Pancreas (tissue), 10 donors: ENCODE data around the gene AP1G1. TPM values are rescaled to one million over a fixed set of nuclear protein-coding genes. Genes with fewer than 3 reads are reported as not detected.

Experiments
- ATAC-seq, 4 donors: fragments of 200-7000 bp; cut with Tn5 transposase; one replicate each; pipeline versions ENCODE4 v1.8.0 to v1.9.1; 2020; ENCODE audit warnings: mild to moderate bottlenecking in 4 of 4, moderate library complexity in 4 of 4
- DNase-seq, 6 donors: peaks; one replicate each; pipeline ENCODE4 v3.0.0-alpha.2; 2020
- FAIRE-seq: peaks from 2 replicates; lab custom pipeline; 2012; peaks lifted over from hg19 to GRCh38; lab: Jason Lieb, UNC
- H3K27ac ChIP-seq, 4 donors: fragments of 200-600 bp; sonication (generic); 1 replicate in 3 of 4; 2 replicates in 1 of 4; pipeline versions ENCODE4 v1.5.0 to v1.8.0; 2020
- H3K27me3 ChIP-seq, 4 donors: fragments of 200-600 bp; one replicate each; pipeline ENCODE4 v1.8.0; 2021
- H3K36me3 ChIP-seq, 3 donors: fragments of 200-600 bp; sonication (generic) in 1 of 3; one replicate each; pipeline versions ENCODE4 v1.5.0 to v1.8.0; 2020 to 2021
- H3K4me1 ChIP-seq, 3 donors: fragments of 200-600 bp; one replicate each; pipeline ENCODE4 v1.8.0; 2021
- H3K4me3 ChIP-seq, 4 donors: fragments of 200-600 bp; sonication (generic) in 2 of 4; one replicate each; pipeline versions ENCODE4 v1.5.0 to v1.8.0; 2020 to 2021
- H3K9me3 ChIP-seq, 4 donors: fragments of 200-600 bp; one replicate each; pipeline ENCODE4 v1.8.0; 2021
- CTCF ChIP-seq, 4 donors: fragments of 200-600 bp; sonication (generic) in 3 of 4; IDR thresholded peaks; one replicate each; pipeline versions ENCODE4 v1.5.0 to v1.8.0; 2021; ENCODE audit warnings: antibody characterized with exemption in 4 of 4
- WGBS, 2 donors: extraction: QIAGEN DNeasy Blood & Tissue Kit; methylation state at CpG; one replicate each; pipeline ENCODE4 v1.1.7; 2013; 5-methylcytosine and 5-hydroxymethylcytosine counted together
- intact Hi-C, 3 donors: fragments of 100-400 bp; cut with DNase I; formaldehyde crosslinking; loops; one replicate each; pipeline versions ENCODE4 v1.11.1 to v1.14.2; 2022
- polyA plus RNA-seq, 2 donors: library from polyadenylated mRNA; stranded (reverse); fragments of 200-250 nt; gene quantifications; one replicate each; pipeline ENCODE4 v1.2.3, GENCODE V29; 2013
- total RNA-seq, 6 donors: library from RNA; stranded (reverse); fragmentation: NEBNext Ultra II Directional in 4 of 6; extraction: Animal tissue kit (Norgen Biotek cat#: 25700) in 4 of 6; gene quantifications; one replicate each; pipeline versions ENCODE4 v1.2.1 to v1.2.4, GENCODE V29; 2021 to 2023
- donor health status: healthy with polysubstance abuse.
- donor health status: DM: no; HTN: no; CAD: no; lungs with moderate emphysema.
- donor health status: DM: no; HTN: no; CAD: no.
- donor health status: control.
- donor health status: control.
- donor health status: Bipolar disorder and iron deficiency.
- donor health status: DM: yes; HTN: yes; CAD: no.
- donor health status: DM: no; HTN: no; CAD: no.
- donor health status: DM: no; HTN: no; CAD: no.
- donor health status: DM: yes; HTN: yes; CAD: no.

AP1G1 gene
- total and polyA plus RNA-seq, 8 donors, result 15.3 to 50.8 (median 34.5) TPM

DNA sequence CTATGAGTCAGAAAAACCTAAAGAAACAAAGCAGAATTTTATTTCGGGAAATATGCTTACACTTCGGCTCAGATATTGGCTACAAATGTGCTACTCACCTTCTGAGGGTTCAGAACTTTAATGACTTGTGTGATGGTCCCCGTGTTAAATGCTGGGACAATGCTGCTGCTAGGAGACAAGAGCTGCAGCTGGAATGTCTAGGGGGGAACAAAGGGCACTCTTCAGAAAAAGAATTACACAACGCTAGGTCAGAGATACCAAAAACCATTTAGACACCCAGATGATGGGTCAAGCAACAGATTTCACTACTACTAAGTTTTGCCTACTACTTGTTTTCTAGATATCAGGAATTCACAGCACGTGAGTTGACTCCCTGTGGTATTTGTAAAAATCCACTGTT, 74.1 kb downstream of the AP1G1 start:
- intact Hi-C loops, result no loop called here
- Histone ChIP-seq H3K4me1 (no peaks in the 10 kb centered on the region), H3K27me3 (no peaks in the 10 kb centered on the region), H3K4me3 (no peak overlapping the region), H3K27ac (no peak overlapping the region), H3K36me3 (peaks cover 0 to 52% (median 20%) of the 10 kb centered on the region in 3 donors), H3K9me3 (no peaks in the 10 kb centered on the region)
- FAIRE-seq, result no peak
- ATAC-seq, result no peak
- WGBS, 2 donors, result 70% methylated on average over 5 of the region's 5 CpGs
- no peak for TF ChIP-seq CTCF (IDR thresholded peaks at IDR 0.05)
- no peak for DNase-seq

GRCh38 chr16:71732587-71732986, 76.0 kb downstream of the AP1G1 start:
- no peak for FAIRE-seq
- no peak for TF ChIP-seq CTCF (IDR thresholded peaks at IDR 0.05)
- no peak overlapping the region for H3K27ac ChIP-seq
- WGBS, 2 donors, result 89 to 91% methylated on average over 3 of the region's 3 CpGs
- no peak overlapping the region for H3K4me3 ChIP-seq
- intact Hi-C loops, result no loop called here
- H3K9me3 ChIP-seq, result no peaks in the 10 kb centered on the region
- H3K27me3 ChIP-seq, result no peaks in the 10 kb centered on the region
- no peak for ATAC-seq
- H3K4me1 ChIP-seq, result no peaks in the 10 kb centered on the region
- no peak for DNase-seq
- peaks cover 0 to 35% (median 9%) of the 10 kb centered on the region in 3 donors for H3K36me3 ChIP-seq

GRCh38 chr16:71727551-71728324, 80.9 kb downstream of the AP1G1 start:
- Histone ChIP-seq H3K27me3 (no peaks in the 10 kb centered on the region), H3K4me3 (no peak overlapping the region), H3K4me1 (peaks cover 0 to 4% (median 0%) of the 10 kb centered on the region in 3 donors), H3K9me3 (no peaks in the 10 kb centered on the region), H3K36me3 (peaks cover 0 to 10% (median 8%) of the 10 kb centered on the region in 3 donors), H3K27ac (no peak overlapping the region)
- no peak for FAIRE-seq
- 81 to 86% methylated on average over 8 of the region's 8 CpGs for WGBS, 2 donors
- ATAC-seq, result no peak
- no peak for TF ChIP-seq CTCF (IDR thresholded peaks at IDR 0.05)
- intact Hi-C loops, result no loop called here
- no peak for DNase-seq

DNA sequence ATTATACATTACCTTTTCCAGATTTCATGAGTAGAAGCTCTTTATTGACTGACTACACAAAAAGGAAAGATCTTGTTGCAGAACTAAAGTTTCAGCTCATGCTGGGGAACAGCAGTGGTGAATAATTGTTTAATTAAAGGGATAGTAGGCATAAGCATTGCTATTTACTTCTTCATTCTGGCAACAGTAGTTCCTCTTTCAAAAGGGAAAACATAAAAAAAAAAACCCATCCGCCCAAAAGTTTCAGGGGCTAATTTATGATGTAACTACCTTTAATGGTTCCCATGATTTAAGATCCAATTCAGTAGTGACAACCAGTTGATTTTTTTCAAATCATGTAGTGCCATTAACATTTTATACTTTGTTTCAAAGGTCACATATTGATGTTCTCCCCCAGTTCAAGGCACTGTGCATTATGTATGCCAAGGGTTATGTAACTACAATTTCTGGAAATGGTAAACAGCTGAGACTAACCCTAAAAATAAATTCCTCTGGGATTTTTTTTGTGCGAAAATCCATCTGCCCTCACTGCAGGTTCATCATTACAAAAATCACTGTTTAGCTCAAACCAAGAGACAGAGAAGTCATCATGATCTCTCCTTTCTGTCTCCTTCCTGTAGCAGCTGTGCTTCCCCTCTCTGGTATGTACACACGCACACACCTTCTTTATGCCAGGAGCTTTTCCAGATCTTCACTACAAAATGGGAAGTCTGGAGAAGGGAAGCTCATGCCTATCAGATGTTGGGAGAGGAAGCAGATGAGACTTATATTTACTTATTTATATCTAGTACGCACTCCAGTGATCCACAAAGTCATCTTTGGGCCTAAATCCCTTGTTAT, 81.9 kb downstream of the AP1G1 start:
- intact Hi-C loops, result no loop called here
- H3K27ac ChIP-seq, result no peak overlapping the region
- peaks cover 0 to 9% (median 0%) of the 10 kb centered on the region in 3 donors for H3K4me1 ChIP-seq
- no peaks in the 10 kb centered on the region for H3K36me3 ChIP-seq
- no peak for DNase-seq
- no peak overlapping the region for H3K4me3 ChIP-seq
- TF ChIP-seq CTCF (IDR thresholded peaks at IDR 0.05), result no peak
- ATAC-seq, result no peak
- WGBS, 2 donors, result 60 to 64% methylated on average over 4 of the region's 4 CpGs
- H3K27me3 ChIP-seq, result no peaks in the 10 kb centered on the region
- FAIRE-seq, result no peak
- H3K9me3 ChIP-seq, result no peaks in the 10 kb centered on the region
